ENCODE measurements around the gene AGPAT4.

Gene AGPAT4

GRCh38 chr6:161162722-161163121 lies 111.1 kb downstream of the AGPAT4 start:
- no peak for DNase-seq

DNA sequence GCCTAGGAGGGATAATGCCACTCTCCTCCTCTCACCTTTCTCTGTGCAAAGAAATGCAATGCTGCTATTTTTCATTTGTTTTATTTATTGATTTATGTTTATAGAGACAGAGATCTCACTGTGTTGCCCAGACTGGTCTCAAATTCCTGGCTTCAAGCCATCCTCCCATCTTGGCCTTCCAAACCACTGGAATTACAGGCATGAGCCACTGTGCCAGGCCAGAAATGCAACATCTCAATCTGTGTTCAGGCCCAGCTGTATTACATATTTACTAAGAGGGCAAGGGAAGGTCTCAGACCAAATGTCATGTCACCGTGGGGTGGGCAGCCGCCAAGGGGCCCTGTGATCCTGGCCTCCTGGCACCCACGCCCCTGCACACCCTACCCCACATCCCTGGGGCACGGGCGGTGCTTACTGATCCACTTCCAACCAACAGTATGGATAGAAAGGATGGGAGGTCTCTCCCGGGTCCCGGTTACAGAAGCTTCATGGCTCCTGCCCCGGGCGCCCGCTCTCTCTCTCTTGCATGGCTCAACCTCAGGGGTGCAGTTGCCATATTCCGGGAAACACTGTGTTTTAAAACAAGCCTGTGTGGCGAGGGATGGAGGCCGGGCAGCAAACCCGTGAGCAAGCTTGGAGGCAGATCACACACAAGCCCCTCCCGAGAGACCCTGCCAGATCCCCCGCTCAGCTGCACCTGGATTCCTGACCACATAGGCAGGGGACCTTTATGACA lies 111.8 kb downstream of the AGPAT4 start:
- no peak for DNase-seq

GRCh38 chr6:161161121-161161520 lies 112.7 kb downstream of the AGPAT4 start:
- no peak for DNase-seq

DNA sequence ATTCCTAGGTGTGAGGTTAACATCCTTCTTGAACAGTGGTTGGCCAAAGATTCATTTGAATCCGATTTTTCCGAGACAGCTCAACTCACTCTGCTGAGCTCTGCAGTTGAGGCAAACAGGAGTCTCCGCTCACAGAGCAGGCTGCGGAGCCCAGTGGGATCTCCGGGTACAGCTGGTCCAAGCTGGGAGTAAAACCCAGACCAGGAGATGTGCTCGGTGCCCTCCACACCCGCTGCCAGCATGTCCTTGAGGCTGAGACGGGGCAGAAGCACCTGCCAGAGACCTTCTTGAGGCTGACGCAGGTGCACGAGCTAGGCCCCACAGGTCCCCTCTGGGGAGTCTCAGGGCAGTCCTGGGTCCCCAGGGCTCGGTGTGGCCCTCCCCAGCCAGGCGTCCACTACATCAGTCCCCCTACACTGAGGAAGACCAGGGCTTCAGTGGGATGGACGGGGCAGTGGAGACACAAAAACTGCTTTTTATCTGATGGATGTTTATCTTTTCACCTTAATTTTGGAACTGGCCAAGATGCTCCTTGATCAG lies 119.0 kb downstream of the AGPAT4 start:
- DNase-seq = no peak

DNA sequence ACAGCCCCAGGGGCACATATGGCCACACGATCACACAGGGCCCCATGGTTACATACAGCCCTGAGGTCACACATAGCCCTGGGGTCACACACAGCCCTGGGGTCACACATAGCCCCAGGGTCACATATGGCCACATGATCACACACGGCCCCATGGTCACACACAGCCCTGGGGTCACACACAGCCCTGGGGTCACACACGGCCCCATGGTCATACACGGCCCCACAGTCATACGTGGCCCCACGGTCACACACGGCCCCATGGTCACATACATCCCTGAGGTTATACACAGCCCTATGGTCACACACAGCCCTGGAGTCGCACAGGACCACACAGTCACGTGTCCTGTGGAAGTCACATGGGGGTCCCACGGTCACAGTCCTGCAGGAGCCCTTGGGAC lies 120.1 kb downstream of the AGPAT4 start:
- no peak for DNase-seq

- no peak for DNase-seq
These were observed 120.8 kb downstream of the AGPAT4 start for GRCh38 chr6:161152907-161153662.

DNA sequence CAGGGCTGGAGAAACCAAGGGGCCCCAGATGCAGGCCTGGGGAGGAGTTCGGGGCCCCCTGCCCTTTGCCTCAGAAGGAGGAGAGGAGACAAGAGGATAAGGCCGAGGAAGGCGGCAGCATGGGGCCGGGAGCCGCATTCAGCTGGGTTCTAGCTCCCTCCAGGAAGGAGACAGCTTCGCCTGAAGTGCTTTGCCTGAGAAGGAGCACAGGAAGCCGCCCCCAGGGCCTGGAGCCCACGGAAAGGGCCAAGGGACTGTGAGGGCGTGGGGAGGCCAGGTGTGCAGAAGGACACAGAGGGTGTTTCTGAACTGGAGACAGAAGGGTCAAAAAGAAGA lies 121.4 kb downstream of the AGPAT4 start:
- no peak for DNase-seq

DNA sequence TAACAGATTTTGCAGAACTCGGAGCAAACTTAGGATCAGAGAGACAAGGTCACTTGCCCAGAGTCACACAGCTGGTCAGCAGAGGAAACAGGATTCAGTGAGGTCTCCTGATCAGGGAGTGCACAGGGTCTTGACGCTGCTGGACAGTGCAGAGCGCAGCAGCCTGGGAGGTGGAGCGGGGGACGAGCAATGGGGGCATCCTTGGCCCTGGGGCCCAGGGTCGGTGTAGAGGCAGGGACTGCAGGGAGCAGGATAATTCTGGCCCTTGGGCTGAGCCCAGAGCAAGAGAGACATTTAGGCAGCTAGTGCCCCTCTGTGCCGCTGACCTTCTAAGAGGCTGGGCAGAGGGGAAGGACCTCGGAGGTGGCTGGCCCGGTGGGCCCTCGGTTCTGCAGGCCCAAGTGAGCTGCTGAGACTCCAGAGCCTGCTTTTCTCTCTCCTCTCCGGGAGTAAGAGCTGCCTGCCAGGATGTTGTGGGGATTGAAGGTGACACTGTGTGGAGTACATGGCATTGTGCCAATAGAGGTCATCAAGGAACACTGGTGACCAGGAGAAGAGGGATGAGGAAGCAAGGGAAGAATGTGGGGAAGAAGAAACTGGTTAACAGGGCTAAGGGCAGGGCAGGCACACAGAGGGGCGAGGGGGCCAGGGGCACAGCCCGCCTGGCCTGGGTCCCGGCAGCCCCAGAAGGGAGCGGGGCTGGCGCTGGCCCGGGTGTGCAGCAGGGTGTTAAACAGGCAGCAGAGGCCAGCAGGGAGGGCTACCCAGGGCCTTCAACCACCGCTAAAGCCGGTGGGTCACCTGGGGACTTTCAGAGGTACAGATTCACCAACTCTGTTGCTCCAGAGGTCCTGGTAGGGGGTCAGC lies 122.0 kb downstream of the AGPAT4 start:
- no peak for DNase-seq

DNA sequence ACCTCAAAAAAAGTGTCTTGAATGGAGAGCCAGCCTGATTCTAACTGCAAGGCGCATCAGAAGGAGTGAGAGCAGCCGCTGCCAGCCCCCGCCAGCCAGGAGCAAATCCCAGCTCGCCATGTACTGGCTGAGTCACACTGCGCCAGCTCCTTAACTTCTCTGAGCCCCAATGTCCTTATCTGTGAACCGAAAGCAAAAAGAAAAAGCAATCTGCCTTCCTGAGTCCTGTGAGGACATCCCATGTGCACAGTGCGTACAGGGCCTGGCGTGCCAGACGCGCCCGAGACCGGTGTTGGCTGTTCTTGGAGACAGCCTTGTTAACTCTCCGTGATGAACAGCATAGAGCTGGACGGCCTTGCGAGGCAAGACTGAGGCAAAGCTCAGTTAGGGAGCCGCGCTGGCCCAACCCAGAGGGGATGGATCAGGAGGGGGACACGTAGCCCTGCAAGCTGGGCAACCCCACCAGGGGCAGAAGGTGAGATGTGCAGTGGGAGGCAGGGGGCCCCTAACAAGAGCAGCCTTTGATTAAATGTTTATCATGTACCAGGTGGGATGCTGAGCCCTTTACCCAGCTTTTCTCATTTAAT lies 122.7 kb downstream of the AGPAT4 start:
- no peak for DNase-seq

- DNase-seq = no peak
These were observed 123.3 kb downstream of the AGPAT4 start for GRCh38 chr6:161150566-161150965.

DNA sequence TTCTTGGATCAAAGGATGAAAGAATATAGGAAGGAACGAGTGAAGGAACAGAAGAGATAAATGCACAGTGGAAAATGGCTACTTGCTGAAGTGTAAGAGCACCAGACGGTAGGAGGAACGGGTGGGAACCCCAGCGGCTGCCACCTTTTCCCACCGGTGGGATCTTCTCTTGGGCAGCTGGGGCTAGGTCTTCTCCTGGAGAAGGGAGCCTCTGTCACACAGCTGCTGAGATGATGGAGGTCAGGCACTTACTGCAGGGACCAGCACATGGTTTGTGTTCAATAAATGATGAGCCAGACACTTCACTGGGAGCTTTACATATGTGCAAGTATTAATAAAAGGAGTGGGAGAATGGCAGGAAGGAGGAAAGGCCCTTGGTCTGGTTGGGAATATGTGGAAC lies 123.7 kb downstream of the AGPAT4 start:
- DNase-seq = no peak

GRCh38 chr6:161143663-161144430 lies 130.0 kb downstream of the AGPAT4 start:
- no peak for DNase-seq

GRCh38 chr6:161142957-161143296 lies 130.9 kb downstream of the AGPAT4 start:
- DNase-seq = no peak

- peak; percentile 58 for DNase-seq
These were observed 132.7 kb downstream of the AGPAT4 start for GRCh38 chr6:161141173-161141572.

- no peak for DNase-seq
These were observed 133.3 kb downstream of the AGPAT4 start for GRCh38 chr6:161140554-161140875.

DNA sequence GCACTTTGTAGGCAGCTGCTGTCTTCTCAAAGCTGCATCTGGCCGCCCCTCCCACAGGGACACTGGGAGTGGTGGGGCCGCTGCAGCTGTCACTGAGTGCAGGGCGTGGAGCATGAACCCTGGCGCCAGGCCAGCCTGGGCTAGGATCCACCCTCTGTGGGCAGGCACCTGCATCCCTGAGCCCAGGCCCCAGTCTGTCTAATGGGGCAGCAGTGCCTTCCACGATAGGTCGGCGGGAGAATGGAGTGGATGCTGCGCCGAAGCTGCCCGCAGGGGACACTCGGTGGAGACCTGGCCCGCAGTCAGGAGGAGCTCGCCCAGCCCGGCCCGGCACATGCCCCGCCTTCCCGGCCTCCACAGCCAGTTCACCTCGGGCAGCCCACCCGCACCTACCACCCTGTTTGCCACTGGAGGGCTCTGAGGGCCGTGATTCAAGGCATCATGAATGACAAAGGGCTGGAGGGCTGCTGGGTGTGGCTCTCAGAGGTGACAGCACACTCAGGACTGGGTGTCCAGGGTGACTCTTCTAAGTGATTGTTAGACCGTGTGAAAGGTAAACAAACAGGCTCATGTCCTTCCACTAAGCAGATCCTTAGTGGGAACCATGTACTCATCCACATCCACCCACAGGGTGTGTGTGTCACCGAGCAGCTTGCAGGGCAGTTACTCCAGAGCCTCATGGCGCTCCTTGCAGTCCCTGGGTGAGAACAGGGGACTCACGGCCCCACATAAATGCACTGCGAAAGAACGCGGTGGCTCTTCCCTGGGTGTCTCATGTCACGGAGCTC lies 133.9 kb downstream of the AGPAT4 start:
- no peak for DNase-seq

DNA sequence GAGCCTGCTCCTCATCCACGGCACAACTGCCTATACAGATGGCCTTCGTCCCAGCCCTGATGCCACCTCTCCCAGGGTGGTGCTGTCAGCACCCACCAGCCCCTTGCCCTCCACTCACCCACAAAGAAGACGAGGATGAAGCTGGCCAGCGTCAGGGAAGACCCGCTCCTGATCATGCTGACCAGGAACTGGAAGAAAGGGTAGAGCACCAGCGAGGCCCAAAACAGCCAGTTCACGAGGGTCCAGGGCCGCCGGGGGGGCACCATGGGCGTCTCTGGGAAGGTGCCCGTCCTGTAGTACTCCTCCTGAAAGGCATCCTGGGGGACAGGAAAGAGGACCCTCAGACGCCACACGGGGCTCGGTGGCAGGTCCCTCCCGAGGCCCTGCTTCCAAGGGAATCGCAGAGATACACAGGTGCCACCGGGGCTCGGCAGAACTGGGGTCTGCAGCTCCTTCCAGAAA lies 134.5 kb downstream of the AGPAT4 start:
- DNase-seq = no peak

DNA sequence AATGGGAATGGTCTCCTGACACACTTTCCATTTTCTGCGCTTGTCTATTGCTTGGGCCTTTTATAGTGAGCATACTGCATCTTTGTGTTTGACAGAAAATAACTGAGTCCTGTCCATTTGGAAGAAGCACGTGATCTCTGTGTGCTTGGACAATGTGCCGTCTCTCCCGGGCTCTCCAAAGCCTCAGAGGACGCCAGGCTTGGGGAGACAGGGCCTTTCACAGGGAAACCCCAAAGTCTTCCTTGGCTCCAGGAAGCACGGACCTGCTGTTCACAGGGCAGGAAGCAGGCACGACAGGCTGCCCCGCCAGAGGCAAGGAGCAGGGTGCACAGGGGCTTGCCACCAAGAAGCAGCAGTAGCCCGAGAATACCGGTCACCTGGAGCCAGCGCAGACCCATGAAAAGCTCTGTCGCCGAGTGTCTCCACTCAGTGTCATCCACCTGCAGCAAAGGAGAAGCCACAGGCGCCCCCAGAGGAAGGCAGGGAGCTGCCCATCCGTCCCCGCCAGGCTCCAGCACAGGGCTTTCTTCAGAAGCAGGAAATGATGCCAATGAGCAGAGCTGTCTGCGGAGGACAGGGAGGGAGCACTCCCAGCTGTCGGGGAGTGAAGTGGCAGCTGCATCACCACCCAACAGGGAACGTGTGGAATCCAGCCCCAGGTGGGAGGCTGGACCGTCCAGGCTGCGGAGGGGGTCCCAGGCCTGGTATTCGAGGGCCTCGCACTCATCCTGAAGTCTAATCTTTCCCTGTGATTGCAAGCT lies 135.1 kb downstream of the AGPAT4 start:
- DNase-seq = no peak

DNA sequence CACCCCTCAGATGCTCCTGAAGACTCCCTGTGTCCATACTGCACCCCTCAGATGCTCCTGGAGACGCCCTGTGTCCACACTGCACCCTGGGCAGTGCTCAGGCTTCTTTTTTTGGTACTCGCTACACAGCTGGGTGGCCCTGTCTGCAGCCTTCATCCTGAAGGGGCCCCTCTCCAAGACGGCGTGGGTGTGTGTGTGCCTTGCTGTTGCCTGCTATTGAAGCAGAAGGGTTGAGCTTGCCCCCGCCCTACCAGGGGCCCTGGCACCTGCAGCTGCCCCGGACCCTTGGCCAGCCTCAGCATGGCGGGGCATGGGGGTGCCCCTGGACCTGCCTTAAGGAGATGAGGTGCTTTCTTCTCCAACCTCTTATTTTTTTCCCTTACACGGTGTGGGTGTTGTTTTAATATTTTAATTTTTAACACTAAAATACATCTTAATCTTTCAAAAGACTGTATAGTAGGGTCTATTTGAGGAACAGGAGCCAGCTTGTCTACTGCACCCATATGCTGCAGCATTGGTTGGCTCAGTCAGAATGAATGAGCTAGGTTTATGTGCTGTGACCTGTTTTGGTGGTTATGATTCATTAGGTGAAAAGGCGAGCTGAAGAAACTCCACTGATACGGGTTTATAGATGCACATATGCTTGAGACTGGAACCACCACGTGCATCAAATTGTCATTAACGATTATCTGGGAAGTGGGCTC lies 135.9 kb downstream of the AGPAT4 start:
- DNase-seq = no peak

DNA sequence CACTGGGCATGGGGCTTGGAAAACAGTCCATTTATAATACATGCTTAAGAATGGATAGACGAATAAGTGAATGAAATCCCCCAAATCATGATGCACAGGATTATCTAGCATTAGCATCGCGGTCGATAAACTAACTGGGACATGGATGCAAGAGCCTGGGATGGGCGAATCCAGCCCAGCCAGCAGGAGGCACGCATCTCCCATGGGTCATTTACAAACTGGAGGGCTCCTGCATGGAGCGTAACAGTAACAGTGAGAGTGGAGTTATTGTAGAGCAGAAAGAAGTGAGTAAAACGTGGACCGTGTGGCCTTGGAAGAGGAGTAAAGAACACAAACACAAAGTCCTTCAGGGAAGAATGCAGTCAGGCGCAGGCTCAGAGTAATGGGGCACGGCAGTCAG lies 136.5 kb downstream of the AGPAT4 start:
- no peak for DNase-seq

Data from NCI-H146 (cell line).